Retinal pigment epithelial cell (primary cell): Measurements from ENCODE around the gene GARNL3.

Experiments
- DNase-seq: peaks from one replicate; pipeline ENCODE4 v3.0.0-alpha.2; 2010; ENCODE audit warnings: low read depth
- H3K4me3 ChIP-seq: 2 replicates; pipeline ENCODE4 v1.5.1; 2011; ENCODE audit warnings: mild to moderate bottlenecking, low read length, control low read depth, moderate library complexity
- CTCF ChIP-seq: conservative IDR thresholded peaks from 2 replicates; pipeline ENCODE4 v1.5.1; 2011; ENCODE audit warnings: low read depth, low read length, control low read depth, inconsistent platforms

Gene GARNL3

DNA sequence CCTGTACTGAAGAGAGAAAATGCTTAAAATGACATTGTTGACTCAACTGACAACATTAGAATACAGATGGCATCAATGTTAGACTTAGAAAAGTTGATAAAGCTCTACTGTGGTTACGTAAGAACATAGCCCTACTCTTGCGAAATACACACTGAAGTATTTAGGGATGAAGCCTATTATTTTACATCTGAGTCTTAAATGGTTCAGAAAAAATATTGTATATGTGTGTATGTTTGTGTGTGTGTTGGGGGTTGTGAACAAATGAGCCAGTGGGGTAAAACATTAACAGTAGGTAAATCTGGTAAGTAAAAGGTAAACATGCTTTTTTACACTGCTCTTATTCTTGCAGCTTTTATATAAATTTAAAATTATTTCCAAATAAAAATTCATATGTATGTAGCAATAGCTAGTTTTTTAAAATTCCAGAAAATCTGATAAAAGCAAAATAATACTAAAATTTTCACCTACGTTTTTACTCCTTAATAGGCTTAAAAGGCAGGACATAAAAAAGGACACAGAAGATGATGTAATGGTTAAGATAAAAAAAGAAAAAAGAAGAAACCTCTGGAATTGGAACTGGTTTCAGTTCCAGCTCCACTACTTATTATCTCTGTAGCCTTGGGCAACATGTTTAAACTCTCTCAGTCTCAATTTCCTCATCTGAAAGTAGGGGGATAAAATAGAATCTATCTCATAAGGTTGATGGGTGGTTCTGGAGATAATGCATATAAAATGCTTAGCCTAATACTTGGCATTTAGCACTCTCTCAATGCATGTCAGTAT lies 44.3 kb downstream of the GARNL3 start:
- DNase-seq: no peak
- TF ChIP-seq CTCF: no peak
- no peak overlapping the region for H3K4me3 ChIP-seq

GRCh38 chr9:127309715-127310114 lies 45.1 kb downstream of the GARNL3 start:
- TF ChIP-seq CTCF: no peak
- DNase-seq: no peak
- no peak overlapping the region for H3K4me3 ChIP-seq

GRCh38 chr9:127311239-127311741 lies 46.7 kb downstream of the GARNL3 start:
- TF ChIP-seq CTCF: peak; percentile 63
- DNase-seq: peak; percentile 85

GRCh38 chr9:127313042-127313560 lies 48.5 kb downstream of the GARNL3 start:
- H3K4me3 ChIP-seq: no peak overlapping the region
- no peak for TF ChIP-seq CTCF
- DNase-seq: no peak

More at GRCh38 chr9:127311239-127311741, 46.7 kb downstream of the GARNL3 start:
- peak overlapping the region; percentile 5 for H3K4me3 ChIP-seq

DNA sequence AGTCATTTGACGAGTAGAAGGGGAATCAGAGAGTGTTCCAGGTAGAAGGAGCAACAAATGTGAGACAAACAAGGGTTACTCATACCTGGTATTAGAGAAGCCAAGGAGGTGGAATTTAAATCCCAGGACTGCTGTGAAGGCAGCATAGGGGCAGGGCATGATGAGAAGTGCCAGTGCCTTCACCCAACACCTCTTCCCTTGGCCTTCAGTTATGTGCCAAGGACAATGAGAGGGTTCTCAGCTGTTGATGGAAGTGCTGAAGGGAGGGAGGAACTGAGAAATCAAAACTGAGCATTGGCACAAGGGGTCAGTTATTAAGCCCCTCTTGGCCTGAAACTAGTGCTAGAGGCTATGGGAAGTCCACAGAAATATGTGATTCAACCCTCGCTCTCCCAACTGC lies 50.3 kb downstream of the GARNL3 start:
- no peak for TF ChIP-seq CTCF
- no peak for DNase-seq
- H3K4me3 ChIP-seq: no peak overlapping the region

DNA sequence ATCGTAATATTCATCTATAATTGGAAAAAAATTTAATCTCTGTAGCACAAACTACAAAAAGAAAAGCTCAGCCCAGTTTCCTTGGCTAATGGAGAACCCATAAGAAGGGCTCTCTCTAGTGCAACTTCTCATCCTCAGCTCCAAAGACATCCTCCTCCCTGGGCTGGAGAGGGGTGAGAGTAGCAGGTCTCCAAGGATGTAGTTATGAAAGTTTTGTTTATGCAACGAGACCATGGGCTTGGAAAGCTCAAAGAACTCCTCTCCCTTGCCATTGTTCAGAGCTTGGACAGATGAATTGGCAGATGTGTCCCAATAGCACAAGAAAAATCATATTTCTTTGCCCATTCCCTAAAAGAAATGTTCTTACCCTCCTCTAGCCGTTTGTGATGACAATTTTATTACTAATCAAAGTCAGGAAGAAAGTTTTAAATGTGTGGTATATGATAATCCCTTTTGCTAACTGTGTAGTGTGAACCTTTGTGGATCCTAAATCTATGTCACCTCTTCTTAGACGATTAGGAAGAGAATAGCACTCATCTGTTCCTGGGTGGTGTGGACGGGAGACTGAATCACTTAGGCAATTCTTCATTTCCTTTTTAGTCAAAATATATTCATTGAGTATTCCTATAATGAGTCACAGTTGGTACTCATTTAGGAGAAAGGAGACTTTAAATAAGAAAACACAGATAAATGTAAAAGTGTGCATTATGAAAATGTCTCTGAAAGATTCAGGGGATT lies 52.2 kb downstream of the GARNL3 start:
- no peak for TF ChIP-seq CTCF
- DNase-seq: no peak
- H3K4me3 ChIP-seq: no peak overlapping the region
